Hindlimb muscle (tissue), 1 donor: ENCODE data around the gene APOD. TPM values are rescaled to one million over a fixed set of nuclear protein-coding genes. Genes with fewer than 3 reads are reported as not detected.

Source experiments
- DNase-seq: peaks from one replicate; pipeline ENCODE4 v3.0.0-alpha.2; 2013
- polyA plus RNA-seq: library from polyadenylated mRNA; unstranded; fragments of 120-200 nt; gene quantifications from one replicate; pipeline ENCODE4 v1.2.1, GENCODE V29; 2013; ENCODE audit not compliant: insufficient read length

Gene APOD
- polyA plus RNA-seq, 1 donor = 36.5 TPM

GRCh38 chr3:195551381-195551978 lies 32.3 kb downstream of the APOD start:
- DNase-seq = no peak

DNA sequence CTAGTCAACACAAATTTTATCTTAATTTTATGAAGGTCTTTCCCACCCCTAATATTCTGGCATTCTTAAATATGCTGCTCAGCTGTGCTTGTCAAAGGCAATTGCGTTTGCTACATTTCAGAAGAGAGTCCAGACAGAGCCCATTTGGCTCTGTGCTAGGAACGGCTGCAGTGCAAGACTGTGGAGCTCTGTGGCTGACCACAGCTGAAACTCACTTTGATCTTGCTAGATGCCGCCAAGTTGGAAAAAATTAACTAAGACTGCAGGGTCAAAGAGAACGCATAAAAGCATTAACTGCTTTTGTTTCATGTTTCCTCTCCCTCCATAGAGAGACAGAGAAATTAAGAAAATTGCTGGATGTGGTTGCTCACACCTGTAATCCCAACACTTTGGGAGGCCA lies 33.0 kb downstream of the APOD start:
- DNase-seq = no peak

GRCh38 chr3:195549931-195550519 lies 33.7 kb downstream of the APOD start:
- DNase-seq = no peak

DNA sequence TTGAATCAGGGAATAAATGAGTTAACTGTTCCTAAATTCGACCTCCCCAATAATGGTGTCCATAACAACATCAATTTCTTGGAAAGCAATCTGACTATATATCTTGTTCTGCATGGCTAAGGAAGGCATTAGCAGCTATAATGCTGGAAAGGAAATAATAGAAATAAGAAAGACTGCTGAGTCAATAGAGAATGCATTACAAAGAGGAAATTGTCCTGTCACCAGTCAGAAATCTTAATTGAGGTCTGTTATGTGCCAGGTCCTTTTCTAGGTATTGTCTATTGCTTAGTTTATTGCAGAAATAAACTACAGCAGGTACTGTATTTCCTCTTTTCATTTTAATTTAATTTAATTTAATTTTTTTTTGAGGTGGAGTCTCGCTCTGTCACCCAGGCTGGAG lies 34.8 kb downstream of the APOD start:
- no peak for DNase-seq

DNA sequence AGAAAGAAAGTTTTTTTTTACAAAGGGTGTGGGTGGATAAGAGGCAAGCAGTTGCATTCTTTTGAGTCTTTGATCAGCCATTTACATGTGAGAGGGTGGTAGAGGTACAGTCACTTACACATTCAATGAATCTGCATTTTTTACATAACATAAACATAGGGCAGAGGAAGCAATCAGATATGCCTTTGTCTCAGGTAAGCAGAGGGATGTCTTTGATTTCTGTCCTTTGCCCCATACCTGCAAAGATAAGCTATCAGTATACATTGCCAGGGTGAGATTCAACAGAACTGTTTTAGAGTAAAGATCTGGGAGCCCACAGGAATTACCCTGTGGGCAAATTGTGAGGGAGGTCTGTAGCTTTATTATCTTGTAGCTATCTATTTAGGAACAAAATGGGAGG lies 35.2 kb downstream of the APOD start:
- DNase-seq = no peak

DNA sequence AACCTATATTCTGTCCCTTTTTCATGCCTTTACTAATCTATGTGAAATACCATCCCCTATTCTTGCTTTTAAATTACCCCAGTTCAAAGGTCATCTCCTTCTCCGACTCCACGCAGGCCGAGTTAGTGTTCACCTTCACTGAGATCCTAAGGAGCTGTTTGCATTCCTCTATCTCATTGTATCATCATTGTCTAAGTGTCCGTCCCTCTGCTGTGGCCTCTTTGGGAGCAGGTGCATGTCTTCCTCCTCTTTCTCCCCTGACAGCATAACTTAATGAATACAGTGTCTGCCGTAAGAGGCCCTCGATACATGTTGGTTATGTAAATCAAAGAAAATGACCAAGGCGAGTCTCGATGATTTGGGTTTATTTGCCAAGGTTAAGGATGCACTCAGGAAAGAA lies 35.7 kb downstream of the APOD start:
- DNase-seq = no peak

DNA sequence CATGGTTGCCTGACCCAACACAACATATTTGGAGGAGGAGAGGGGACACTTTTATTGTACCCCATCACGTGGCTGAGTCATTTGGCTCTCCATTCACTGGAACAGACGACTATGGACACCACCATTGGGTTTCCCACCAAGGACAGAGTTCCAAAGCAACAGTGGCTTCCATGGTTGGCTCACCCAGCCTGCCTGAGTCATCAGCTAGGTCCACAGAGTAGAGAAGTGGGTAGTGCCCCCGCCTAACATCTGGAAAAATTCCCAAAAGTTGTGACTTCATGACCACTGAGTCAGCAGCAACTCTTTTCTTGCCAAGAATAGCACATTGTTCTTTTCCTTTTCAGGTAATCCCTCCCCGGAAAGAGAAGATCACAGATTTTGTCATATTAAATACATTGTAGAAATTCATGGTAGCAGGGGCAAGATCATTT lies 37.6 kb downstream of the APOD start:
- no peak for DNase-seq

DNA sequence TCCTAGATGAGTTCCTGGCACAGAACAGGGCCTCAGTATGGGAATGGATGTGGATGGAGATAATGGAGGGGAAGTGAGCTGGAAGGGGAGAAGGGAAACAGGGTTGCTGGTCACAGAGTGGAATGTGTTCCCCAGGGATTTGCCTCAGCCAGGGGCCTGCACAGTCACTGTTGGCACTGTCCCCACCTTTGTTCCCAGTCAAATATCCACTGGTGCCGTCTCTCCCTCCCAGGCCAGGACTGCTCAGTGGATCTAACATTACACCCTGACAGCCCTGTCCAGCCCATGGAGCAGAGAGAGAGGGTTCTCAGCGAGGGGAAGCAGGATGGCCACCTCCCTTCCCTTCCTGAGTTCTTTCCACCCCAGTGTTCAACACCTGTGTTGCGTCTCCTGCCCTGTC lies 39.1 kb downstream of the APOD start:
- no peak for DNase-seq

- DNase-seq = no peak
These were observed 39.6 kb downstream of the APOD start for GRCh38 chr3:195544230-195544536.

DNA sequence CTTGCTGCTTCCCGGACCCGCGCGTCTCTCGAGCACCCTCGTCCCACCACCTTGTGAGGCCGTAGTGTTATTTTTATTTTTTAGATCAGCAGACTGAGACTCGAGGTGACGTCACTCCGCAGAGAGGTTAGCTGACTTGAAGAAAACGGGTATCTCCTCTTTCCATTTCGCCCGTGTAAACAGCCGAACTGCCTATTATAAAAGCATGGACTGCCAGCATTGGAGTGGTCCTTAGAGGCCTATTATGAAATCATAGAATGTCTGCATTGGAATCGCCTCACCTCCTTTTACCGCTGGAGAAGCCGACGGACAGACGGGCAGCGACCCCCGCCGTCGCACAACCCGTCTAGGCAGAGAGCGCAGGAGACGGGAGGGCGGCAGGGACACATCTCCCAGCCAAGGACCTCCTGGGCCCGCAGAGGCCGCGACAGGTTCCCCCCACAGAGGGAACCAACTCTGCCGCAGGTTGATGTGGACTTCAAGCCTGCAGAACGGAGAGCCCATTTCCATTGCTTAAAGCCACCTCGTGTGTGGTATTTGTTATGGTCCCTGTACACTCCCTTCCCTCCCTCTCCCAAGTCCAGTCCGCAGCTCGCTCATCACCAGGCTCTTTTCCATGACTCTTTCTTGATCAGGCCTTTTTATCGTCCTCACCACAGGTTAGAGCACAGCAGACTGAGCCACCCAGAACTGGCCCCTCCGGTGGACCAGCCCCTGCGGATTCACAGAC lies 40.1 kb downstream of the APOD start:
- no peak for DNase-seq

DNA sequence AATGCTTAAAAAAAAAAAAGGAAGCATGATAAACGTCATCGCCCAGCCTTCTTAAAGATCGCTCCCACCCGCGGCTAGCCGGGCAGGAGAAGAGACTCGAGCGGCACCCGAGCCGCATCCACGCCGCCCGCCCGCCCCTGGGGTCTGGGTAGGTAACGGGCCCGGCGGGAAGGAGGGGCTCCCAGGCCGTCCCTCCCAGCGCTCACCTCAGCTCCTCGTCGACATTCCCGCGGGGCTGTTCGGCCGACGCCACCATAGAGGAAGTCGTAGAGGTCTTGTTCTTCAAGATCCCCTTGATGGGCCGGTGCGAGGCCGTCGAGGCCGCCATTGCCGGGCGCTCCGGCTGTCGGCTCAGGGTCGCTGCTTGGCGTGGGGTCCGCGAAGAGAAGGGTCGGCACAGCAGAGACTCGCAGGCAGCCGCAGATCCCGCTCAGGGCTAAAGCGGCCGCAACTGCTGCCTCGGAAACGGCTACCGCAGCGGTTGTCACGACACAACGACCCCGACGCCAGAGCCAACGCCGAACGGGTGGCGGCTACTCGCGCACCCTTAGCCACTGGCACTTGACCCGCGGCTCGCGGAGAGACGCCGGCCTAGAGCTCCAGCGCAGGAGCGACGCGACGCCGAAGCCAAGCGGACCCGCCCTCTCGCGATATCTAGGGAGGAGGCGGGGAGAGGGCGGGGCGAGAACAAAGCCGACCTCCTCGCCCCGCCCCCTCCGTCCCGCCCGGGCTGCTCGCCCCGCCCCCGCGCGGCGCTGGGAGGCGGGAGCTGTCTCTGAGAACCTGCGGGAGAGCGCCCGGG lies 40.8 kb downstream of the APOD start, which contains the start of gene PPP1R2:
PPP1R2 (minus strand) TSS at position 628 of the 802 bp plus-strand sequence; CDS start at position 328, 300 bp downstream.
- DNase-seq = peak; percentile 95

DNA sequence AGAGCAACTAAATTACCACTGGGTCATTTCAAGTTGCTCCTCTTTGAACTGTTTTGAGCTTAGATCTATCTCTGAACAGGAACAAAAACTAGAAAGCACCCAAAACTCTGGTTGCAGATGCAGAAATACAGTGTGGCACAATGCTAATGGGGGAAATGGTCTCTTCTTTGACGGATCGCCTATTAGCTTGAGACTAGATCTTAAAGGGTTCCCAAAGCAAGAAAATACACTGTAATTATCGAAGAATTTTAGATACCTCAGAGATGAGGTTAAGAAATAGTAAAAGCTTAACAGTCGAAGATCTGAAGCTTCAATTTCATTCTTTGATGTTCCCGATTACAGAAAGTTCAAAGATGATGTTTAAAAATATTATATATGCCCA lies 41.4 kb downstream of the APOD start:
- no peak for DNase-seq

GRCh38 chr3:195540511-195540910 lies 43.2 kb downstream of the APOD start:
- no peak for DNase-seq

GRCh38 chr3:195540027-195540426 lies 43.7 kb downstream of the APOD start:
- no peak for DNase-seq

DNA sequence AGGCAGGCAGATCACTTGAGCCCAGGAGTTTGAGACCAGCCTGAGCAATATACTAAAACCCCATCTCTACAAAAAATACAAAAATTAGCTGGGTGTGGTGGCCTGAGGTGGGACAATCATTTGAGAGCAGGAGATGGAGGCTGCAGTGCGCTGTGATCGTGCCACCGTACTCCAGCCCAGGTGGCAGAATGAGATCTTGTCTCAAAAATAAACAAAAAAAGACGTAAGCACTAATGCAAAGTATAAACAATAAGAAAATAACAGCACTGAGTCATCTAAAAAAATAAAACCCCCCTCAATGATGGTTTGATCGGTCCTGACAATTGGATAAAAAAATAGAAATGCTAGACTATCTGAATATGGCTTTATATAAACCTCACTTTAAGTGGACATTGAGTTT lies 44.3 kb downstream of the APOD start:
- no peak for DNase-seq

DNA sequence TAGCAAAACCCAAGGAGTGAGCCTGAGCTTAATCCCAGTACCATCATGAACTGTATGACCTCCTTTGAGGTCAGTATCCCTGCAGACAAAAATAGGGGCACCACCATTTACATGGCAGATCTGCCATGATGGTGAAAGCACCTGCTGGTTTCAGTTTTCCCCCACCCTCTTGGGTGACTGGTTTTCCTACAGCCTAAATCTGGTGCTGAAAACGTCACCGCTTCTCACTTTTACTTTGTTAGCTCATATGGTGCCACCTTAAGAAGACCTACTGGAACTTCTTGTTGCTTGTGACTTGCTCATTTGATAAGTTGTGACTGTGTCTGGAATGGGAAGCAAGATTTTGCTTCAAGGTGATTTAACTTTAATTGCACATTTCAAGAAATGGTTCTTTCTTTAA lies 45.7 kb downstream of the APOD start:
- no peak for DNase-seq

DNA sequence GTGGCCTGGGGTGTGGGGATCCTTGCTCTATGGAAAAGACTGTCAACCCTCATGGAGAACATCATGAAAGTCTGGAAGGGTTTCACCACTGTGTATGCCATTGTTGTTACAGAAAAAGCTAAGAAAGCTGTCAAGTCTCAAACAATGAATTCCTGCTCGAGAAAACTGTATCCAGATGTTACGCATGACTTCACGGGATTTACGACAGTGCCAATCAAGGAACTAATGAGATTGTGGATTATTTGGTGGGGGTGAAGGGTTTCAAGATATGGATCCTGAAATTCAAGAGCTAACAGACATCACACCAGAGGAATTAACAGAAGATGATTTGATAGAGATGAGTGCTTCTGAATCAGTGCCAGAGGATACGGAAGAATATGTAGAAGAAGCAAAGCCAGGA lies 48.4 kb downstream of the APOD start:
- no peak for DNase-seq

DNA sequence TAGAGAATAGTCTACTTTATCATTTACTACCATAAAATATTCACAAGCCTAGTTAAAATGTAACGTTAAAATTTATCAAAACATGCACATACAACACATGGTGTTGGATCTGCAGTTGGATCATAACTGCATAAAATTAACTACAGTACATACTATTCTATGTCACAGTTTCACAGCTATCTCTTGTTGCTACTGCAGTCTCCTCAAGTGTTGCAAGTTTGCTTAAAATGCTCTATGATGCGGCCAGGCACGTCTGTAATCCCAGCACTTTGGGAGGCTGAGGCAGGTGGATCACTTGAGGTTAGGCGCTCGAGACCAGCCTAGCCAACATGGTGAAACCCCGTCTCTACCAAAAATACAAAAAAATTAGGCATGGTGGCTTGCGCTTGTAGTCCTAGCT lies 50.9 kb downstream of the APOD start:
- no peak for DNase-seq

- DNase-seq = no peak
These were observed 51.4 kb downstream of the APOD start for GRCh38 chr3:195532345-195532744.

- no peak for DNase-seq
These were observed 52.1 kb downstream of the APOD start for GRCh38 chr3:195531683-195532082.

DNA sequence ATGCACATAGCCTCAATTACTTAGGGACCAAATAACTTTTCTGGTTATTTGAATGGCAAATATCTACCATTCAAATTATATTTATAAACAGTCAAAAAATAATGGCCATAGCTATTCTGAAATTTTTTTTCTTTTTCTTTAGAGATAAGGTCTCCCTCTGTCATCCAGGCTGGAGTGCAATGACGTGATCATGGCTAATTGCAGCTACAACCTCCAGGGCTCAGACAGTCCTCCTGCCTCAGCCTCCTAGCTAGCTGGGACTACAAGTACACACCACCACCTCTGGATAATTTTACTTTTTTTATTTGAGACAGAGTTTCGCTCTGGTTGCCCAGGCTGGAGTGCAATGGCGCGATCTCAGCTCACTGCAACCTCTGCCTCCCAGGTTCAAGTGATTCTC lies 57.2 kb downstream of the APOD start:
- no peak for DNase-seq

DNA sequence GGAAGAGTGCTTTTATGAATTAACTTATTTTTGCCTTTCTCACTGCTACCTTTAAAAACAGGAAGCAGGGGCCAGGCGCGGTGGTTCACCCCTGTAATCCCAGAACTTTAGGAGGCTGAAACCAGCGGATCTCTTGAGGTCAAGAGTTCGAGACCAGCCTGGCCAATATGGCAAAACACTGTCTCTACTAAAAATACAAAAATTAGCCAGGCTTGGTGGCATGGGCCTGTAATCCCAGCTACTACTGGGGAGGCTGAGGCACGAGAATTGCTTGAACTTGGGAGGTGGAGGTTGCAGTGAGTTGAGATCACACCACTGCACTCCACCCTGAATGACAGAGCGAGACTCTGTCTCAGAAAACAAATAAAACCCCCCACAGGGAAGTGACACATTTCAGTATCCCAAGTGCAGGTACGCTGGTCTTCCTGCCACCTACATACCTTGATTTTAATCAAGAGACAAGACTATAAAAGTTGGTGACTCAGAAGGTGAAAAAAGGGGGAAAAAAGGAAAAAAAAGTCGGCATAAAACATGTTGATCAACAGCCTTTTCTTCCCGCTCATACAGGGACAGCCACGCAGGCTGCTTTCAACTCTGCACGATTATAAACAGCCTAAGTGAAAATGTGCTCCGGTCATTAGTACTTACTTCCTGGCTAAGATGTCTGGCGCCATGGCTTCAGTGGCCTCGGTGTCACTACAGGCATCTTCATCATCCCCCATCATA lies 59.4 kb downstream of the APOD start:
- DNase-seq = no peak
